DOHH2 (cell line): ENCODE data around the gene CCHCR1.

Source experiments
- H3F3A ChIP-seq: fragments of 200-600 bp; sonication (generic), shearing (Covaris generic); 2 replicates; pipeline ENCODE4 v1.6.0; 2016; ENCODE audit warnings: antibody characterized with exemption, mild to moderate bottlenecking; ENCODE audit not compliant: control insufficient read depth, insufficient read depth
- H3K27ac ChIP-seq: fragments of 200-600 bp; sonication (generic); 2 replicates; pipeline ENCODE4 v1.5.1; 2014; ENCODE audit warnings: low read depth, mild to moderate bottlenecking, low read length, moderate library complexity
- H3K27me3 ChIP-seq: fragments of 200-600 bp; sonication (generic); 2 replicates; pipeline ENCODE4 v1.6.1; 2014; ENCODE audit warnings: mild to moderate bottlenecking, low read length, mixed read lengths; ENCODE audit not compliant: control insufficient read depth
- H3K36me3 ChIP-seq: fragments of 200-600 bp; sonication (generic); 2 replicates; pipeline ENCODE4 v1.6.1; 2014; ENCODE audit warnings: mild to moderate bottlenecking, low read length, moderate library complexity, mixed read lengths; ENCODE audit not compliant: control insufficient read depth
- H3K4me1 ChIP-seq: fragments of 200-600 bp; sonication (generic); 2 replicates; pipeline ENCODE4 v1.6.1; 2014; ENCODE audit warnings: mild to moderate bottlenecking, low read length, mixed read lengths; ENCODE audit not compliant: control insufficient read depth
- H3K4me2 ChIP-seq: fragments of 200-600 bp; sonication (generic); 2 replicates; pipeline ENCODE4 v1.6.0; 2014; ENCODE audit warnings: mild to moderate bottlenecking, low read length, moderate library complexity
- H3K4me3 ChIP-seq: fragments of 200-600 bp; sonication (generic); 2 replicates; pipeline ENCODE4 v1.5.1; 2014; ENCODE audit warnings: mild to moderate bottlenecking, low read length, mixed read lengths
- H3K79me2 ChIP-seq: fragments of 200-600 bp; sonication (generic); 2 replicates; pipeline ENCODE4 v1.6.1; 2014; ENCODE audit warnings: mild to moderate bottlenecking, low read length, mixed read lengths; ENCODE audit not compliant: control insufficient read depth
- H3K9me2 ChIP-seq: fragments of 200-600 bp; sonication (generic); replicated peaks from 2 replicates; pipeline ENCODE4 v1.6.1; 2014; ENCODE audit warnings: mild to moderate bottlenecking, low read length, mixed read lengths; ENCODE audit not compliant: control insufficient read depth
- H3K9me3 ChIP-seq: fragments of 200-600 bp; sonication (generic); 2 replicates; pipeline ENCODE4 v1.6.1; 2014; ENCODE audit warnings: antibody characterized with exemption, low read length, mixed read lengths; ENCODE audit not compliant: control insufficient read depth, insufficient read depth
- H4K20me1 ChIP-seq: fragments of 200-600 bp; sonication (generic); 2 replicates; pipeline ENCODE4 v1.6.0; 2014; ENCODE audit warnings: low read depth, mild to moderate bottlenecking, antibody characterized with exemption, low read length, moderate library complexity; ENCODE audit not compliant: control insufficient read depth, insufficient read depth
- EZH2phosphoT487 ChIP-seq: fragments of 200-600 bp; sonication (generic); IDR thresholded peaks from 2 replicates; pipeline ENCODE4 v1.6.1; 2017; ENCODE audit warnings: borderline replicate concordance, mild to moderate bottlenecking, antibody characterized with exemption, low read length, moderate library complexity, mixed read lengths
- TF ChIP-seq, protein P1 (sequence below): fragments of 200-600 bp; sonication (generic); IDR thresholded peaks from one replicate; pipeline ENCODE4 v1.5.1; 2014; ENCODE audit warnings: antibody characterized with exemption, mild to moderate bottlenecking, low read depth, low read length; ENCODE audit not compliant: poor library complexity, severe bottlenecking

The CCHCR1 gene

GRCh38 chr6:31174378-31174777 is 16.8 kb upstream of the CCHCR1 start:
- Histone ChIP-seq H3K4me2 (no peak overlapping the region), H3F3A (no peaks in the 10 kb centered on the region)

GRCh38 chr6:31173406-31173805 is 15.8 kb upstream of the CCHCR1 start:
- TF ChIP-seq, protein P1, sequence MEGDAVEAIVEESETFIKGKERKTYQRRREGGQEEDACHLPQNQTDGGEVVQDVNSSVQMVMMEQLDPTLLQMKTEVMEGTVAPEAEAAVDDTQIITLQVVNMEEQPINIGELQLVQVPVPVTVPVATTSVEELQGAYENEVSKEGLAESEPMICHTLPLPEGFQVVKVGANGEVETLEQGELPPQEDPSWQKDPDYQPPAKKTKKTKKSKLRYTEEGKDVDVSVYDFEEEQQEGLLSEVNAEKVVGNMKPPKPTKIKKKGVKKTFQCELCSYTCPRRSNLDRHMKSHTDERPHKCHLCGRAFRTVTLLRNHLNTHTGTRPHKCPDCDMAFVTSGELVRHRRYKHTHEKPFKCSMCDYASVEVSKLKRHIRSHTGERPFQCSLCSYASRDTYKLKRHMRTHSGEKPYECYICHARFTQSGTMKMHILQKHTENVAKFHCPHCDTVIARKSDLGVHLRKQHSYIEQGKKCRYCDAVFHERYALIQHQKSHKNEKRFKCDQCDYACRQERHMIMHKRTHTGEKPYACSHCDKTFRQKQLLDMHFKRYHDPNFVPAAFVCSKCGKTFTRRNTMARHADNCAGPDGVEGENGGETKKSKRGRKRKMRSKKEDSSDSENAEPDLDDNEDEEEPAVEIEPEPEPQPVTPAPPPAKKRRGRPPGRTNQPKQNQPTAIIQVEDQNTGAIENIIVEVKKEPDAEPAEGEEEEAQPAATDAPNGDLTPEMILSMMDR: no peak
- TF ChIP-seq EZH2phosphoT487: no peak
- Histone ChIP-seq H3K9me3 (no peaks in the 10 kb centered on the region), H3K27ac (no peak overlapping the region), H3F3A (no peaks in the 10 kb centered on the region), H3K9me2 (no peaks in the 10 kb centered on the region), H3K4me1 (peaks cover 2% of the 10 kb centered on the region; the same call in 1 of the 2 replicates), H4K20me1 (no peaks in the 10 kb centered on the region), H3K27me3 (no peaks in the 10 kb centered on the region), H3K4me2 (no peak overlapping the region), H3K79me2 (no peaks in the 10 kb centered on the region), H3K36me3 (no peaks in the 10 kb centered on the region), H3K4me3 (no peak overlapping the region)

More at GRCh38 chr6:31174378-31174777, 16.8 kb upstream of the CCHCR1 start:
- Histone ChIP-seq H3K4me1 (peaks cover 8% of the 10 kb centered on the region), H3K4me3 (no peak overlapping the region), H3K27me3 (no peaks in the 10 kb centered on the region), H3K27ac (no peak overlapping the region), H3K36me3 (no peaks in the 10 kb centered on the region), H3K9me2 (no peaks in the 10 kb centered on the region), H3K79me2 (no peaks in the 10 kb centered on the region), H3K9me3 (no peaks in the 10 kb centered on the region), H4K20me1 (no peaks in the 10 kb centered on the region)
- TF ChIP-seq EZH2phosphoT487: no peak
- TF ChIP-seq, protein P1: no peak

DNA sequence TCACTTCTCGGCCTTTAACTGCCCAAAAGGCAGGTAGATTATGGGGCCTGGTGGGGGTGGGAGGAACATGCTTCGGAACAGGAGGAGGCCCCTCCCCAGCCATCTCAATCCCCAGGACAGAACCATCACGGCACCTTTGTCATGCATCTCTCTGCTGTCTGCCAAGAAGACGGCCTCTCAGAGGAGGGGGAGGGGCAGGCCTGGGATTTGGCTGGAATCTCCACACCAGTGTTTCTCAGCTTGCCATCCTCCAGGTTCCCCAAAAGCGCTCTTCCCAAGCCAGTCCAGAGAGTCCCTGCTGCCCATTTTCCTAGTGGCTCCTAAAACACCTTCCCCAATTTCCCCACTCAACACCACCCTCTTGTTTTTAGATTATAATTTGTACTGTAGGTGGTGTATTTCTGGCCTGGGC is 15.4 kb upstream of the CCHCR1 start:
- no peaks in the 10 kb centered on the region for H3K4me1 ChIP-seq
- H3K4me3 ChIP-seq: no peak overlapping the region
- no peaks in the 10 kb centered on the region for H3K79me2 ChIP-seq
- H3K9me2 ChIP-seq: no peaks in the 10 kb centered on the region
- no peak overlapping the region for H3K27ac ChIP-seq
- TF ChIP-seq EZH2phosphoT487: no peak
- H3K4me2 ChIP-seq: no peak overlapping the region
- no peaks in the 10 kb centered on the region for H3K27me3 ChIP-seq
- H3F3A ChIP-seq: no peaks in the 10 kb centered on the region
- H4K20me1 ChIP-seq: no peaks in the 10 kb centered on the region
- no peaks in the 10 kb centered on the region for H3K9me3 ChIP-seq
- H3K36me3 ChIP-seq: no peaks in the 10 kb centered on the region

DNA sequence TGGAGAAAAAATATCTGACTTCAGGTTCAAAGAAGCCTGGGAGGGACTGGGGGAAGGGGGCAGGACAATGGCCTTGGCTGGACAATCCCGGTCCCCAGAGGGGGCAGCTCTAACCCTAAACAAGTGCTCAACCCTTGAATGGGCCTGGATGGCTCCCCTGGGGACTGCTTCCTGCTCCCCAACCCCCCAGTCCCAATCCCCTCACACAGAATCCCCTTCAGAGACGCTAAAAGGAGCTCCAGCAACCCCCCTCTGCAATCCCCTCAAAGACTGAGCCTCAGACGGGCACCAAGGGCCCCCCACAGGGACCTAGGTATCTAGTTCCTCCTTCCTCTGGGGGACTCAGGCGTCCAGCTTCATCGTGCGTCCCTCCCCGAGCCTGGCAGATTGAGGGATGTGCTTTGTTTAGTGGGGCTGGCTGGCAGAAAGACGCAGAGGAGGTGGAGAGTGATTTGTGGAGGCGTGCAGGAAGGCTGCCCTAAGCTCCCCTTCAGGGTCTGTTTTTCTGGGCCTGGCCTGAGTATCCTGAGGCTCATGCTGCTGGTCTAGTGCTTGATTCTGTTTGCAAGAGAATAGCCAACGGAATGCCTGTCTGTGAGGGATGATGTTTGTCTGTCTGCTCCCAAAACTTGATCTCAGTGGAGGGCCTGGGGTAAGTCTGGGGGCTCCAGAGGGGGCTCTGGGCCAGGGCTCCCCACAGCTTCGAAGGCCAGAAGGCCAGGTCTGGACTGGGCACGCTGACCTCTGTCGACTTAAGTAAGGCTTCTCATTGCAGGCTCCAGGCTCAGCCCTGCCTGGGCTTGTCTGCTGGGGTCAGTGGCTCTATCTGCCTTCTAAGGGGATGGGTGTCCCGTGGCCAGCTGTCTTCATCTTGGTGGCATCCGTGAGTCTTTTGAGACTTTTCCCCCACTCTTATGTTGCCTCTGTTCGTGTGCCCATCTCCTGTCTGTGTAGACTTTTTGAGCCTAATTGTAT is 14.6 kb upstream of the CCHCR1 start:
- Histone ChIP-seq H3K27me3 (no peaks in the 10 kb centered on the region), H3F3A (no peaks in the 10 kb centered on the region), H3K4me2 (no peak overlapping the region), H3K27ac (no peak overlapping the region), H3K36me3 (no peaks in the 10 kb centered on the region), H3K4me3 (no peak overlapping the region), H3K9me2 (no peaks in the 10 kb centered on the region), H3K79me2 (no peaks in the 10 kb centered on the region), H3K4me1 (no peaks in the 10 kb centered on the region), H4K20me1 (no peaks in the 10 kb centered on the region), H3K9me3 (no peaks in the 10 kb centered on the region)
- no peak for TF ChIP-seq EZH2phosphoT487
- TF ChIP-seq, protein P1: no peak
